DND-41 (cell line): Measurements from ENCODE around the gene ACADL.

Experiments
- CTCF ChIP-seq: IDR thresholded peaks from 2 replicates; pipeline ENCODE4 v1.5.1; 2012; ENCODE audit warnings: borderline replicate concordance, low read length, moderate library complexity, mild to moderate bottlenecking; ENCODE audit not compliant: poor library complexity, severe bottlenecking; ENCODE audit errors: extremely low read depth
- EZH2 ChIP-seq: IDR thresholded peaks from 3 replicates; pipeline ENCODE4 v1.6.1; 2012; ENCODE audit warnings: borderline replicate concordance, low read depth, mild to moderate bottlenecking, moderate library complexity, low read length, inconsistent platforms; ENCODE audit not compliant: severe bottlenecking

GRCh38 chr2:210233487-210233886, 8.2 kb upstream of the ACADL start:
- TF ChIP-seq CTCF = no peak
- no peak for TF ChIP-seq EZH2
